ENCODE results near the gene NCOA3.
"Not testable (repeated sequence)": the region's sequence is repeated elsewhere in the genome, so short reads cannot be mapped to it uniquely, and the experiment has no call there.

Gene NCOA3

GRCh38 chr20:47487175-47487917 lies 14.3 kb upstream of the NCOA3 start:
- no peak for TF ChIP-seq CTCF (IDR thresholded peaks at IDR 0.05; ENCODE audit: insufficient read depth, missing control alignments)
- DNase-seq (ENCODE audit: insufficient read length, low spot score) = no peak
- FAIRE-seq = no peak

GRCh38 chr20:47489448-47489872 lies 12.2 kb upstream of the NCOA3 start:
- FAIRE-seq (no peak), DNase-seq (ENCODE audit: insufficient read length, low spot score) (no peak)
- no peak for TF ChIP-seq CTCF (IDR thresholded peaks at IDR 0.05; ENCODE audit: insufficient read depth, missing control alignments)

GRCh38 chr20:47490795-47491194 lies 10.9 kb upstream of the NCOA3 start:
- TF ChIP-seq CTCF (IDR thresholded peaks at IDR 0.05; ENCODE audit: insufficient read depth, missing control alignments) = no peak
- no peak for DNase-seq (ENCODE audit: insufficient read length, low spot score)
- FAIRE-seq = no peak

GRCh38 chr20:47492284-47492683 lies 9.4 kb upstream of the NCOA3 start:
- FAIRE-seq (no peak), DNase-seq (ENCODE audit: insufficient read length, low spot score) (no peak)
- TF ChIP-seq CTCF (IDR thresholded peaks at IDR 0.05; ENCODE audit: insufficient read depth, missing control alignments) = no peak

- TF ChIP-seq CTCF (IDR thresholded peaks at IDR 0.05; ENCODE audit: insufficient read depth, missing control alignments) = no peak
- no peak for FAIRE-seq
- DNase-seq (ENCODE audit: insufficient read length, low spot score) = no peak
These were observed 8.3 kb upstream of the NCOA3 start for GRCh38 chr20:47493175-47493962.

- FAIRE-seq (no peak), DNase-seq (ENCODE audit: insufficient read length, low spot score) (no peak)
- no peak for TF ChIP-seq CTCF (IDR thresholded peaks at IDR 0.05; ENCODE audit: insufficient read depth, missing control alignments)
These were observed 7.8 kb upstream of the NCOA3 start for GRCh38 chr20:47493963-47494293.

GRCh38 chr20:47494606-47495005 lies 7.1 kb upstream of the NCOA3 start:
- FAIRE-seq; DNase-seq (ENCODE audit: insufficient read length, low spot score): not testable (repeated sequence)
